SKM-1 (cell line): ENCODE measurements around the gene ANO7.

Experiments
- DNase-seq: peaks from one replicate; lab custom pipeline; 2025; ENCODE audit not compliant: unreplicated experiment; lab: John Stamatoyannopoulos, UW

ANO7 gene

GRCh38 chr2:241271706-241272302, 83.3 kb downstream of the ANO7 start:
- peak; percentile 48 for DNase-seq

DNA sequence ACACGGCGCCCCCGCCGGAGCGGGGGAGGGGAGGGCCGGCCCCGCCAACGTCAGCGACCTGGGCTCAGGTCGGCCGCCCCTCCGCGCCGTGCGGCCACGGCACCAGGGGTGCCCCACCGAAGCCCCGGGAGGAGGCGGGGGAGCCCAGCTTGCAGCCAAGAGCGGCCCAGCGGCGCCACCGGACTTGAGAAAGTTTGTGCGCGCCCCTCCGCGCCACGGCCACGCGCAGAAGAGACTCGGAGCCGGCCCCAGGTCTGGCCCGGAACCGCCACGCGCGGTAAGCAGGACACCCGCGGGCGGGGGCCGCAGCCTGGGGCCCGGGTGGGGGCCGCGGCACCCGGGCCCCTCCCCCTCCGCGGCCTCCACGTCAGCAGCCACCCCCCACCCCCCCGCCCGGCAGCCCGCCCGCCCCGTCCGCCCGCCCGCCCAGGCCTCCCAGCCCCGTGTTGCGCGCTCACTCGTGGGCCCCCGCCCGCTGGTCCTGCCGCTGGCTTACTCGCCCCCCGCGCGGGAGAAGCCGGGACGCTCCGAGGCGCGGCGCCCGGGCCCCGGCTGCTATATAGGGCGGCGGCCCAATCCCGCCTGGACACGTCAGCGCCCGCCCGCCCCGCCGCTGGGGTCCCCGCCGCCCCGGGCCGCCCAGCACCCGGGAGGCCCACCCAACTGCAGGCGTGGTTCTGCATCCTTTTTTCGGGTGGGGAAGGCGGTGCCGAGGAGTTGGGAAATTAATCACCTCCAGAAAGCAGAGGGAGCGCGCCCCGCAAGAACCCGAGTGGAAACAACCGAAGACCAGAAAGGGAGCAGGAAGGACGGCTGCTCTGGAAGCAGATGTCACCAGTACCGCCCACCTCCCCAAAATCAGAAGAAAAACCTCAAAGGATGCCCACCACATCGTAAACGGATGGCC, 84.1 kb downstream of the ANO7 start:
- DNase-seq = no peak

- no peak for DNase-seq
Measured at GRCh38 chr2:241273210-241274020, 84.9 kb downstream of the ANO7 start.

DNA sequence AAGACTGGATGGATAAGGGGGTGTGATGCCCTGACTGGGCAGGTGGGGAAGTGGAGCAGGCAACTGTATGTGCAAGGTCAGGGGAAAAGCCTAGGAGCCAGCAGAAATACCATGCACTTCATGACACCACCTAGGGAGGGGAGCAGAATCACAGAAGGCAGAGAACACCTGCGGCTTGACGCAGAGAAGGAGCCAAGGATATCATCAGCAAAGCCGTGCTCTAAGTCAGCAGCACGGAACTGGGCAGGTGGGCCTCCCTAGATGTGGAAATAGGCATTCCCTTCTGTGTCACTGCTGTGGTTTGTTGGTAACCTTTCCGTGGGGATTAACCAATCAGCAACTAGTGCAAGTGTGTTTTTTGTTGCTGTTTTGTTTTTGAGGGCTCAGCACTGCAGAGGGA, 85.7 kb downstream of the ANO7 start:
- no peak for DNase-seq
